GM23338 (cell line): ENCODE results near the gene SND1. TPM values are rescaled to one million over a fixed set of nuclear protein-coding genes. Genes with fewer than 3 reads are reported as not detected.

ENCODE experiments used
- ATAC-seq: fragments of 200-7000 bp; cut with Tn5 transposase; 3 replicates; pipeline ENCODE4 v1.9.1; 2020
- DNase-seq: peaks from one replicate; pipeline ENCODE4 v3.0.0-alpha.2; 2015; ENCODE audit warnings: low spot score
- H2AFZ ChIP-seq: fragments of 200-600 bp; sonication (generic); 2 replicates; pipeline ENCODE4 v1.8.0; 2016; ENCODE audit warnings: antibody characterized with exemption, mild to moderate bottlenecking, moderate library complexity
- H3F3A ChIP-seq: fragments of 200-600 bp; sonication (generic); replicated peaks from 2 replicates; pipeline ENCODE4 v1.8.0; 2017; ENCODE audit warnings: antibody characterized with exemption, mixed run types, low read depth
- H3K27ac ChIP-seq: fragments of 200-600 bp; sonication (generic); 2 replicates; pipeline ENCODE4 v1.6.1; 2016; ENCODE audit warnings: low read depth
- H3K27me3 ChIP-seq: fragments of 200-600 bp; sonication (generic); 2 replicates; pipeline ENCODE4 v1.8.0; 2016; ENCODE audit warnings: mild to moderate bottlenecking, mixed run types, moderate library complexity; ENCODE audit not compliant: insufficient read depth
- H3K36me3 ChIP-seq: fragments of 200-600 bp; sonication (generic); 2 replicates; pipeline ENCODE4 v1.8.0; 2016; ENCODE audit warnings: mild to moderate bottlenecking; ENCODE audit not compliant: insufficient read depth
- H3K4me1 ChIP-seq: fragments of 200-600 bp; sonication (generic); 2 replicates; pipeline ENCODE4 v1.8.0; 2016; ENCODE audit warnings: mild to moderate bottlenecking, moderate library complexity; ENCODE audit not compliant: insufficient read depth
- H3K4me2 ChIP-seq: fragments of 200-600 bp; sonication (generic); 2 replicates; pipeline ENCODE4 v1.7.1; 2017; ENCODE audit warnings: mixed run types
- H3K4me3 ChIP-seq: fragments of 200-600 bp; sonication (generic); 2 replicates; pipeline ENCODE4 v1.6.1; 2016; ENCODE audit warnings: mixed run types
- H3K79me2 ChIP-seq: fragments of 200-600 bp; sonication (generic); replicated peaks from 2 replicates; pipeline ENCODE4 v1.8.0; 2017; ENCODE audit warnings: mild to moderate bottlenecking; ENCODE audit not compliant: insufficient read depth
- H3K9me2 ChIP-seq: fragments of 200-600 bp; sonication (generic); 2 replicates; pipeline ENCODE4 v1.8.0; 2017; ENCODE audit not compliant: insufficient read depth
- H4K20me1 ChIP-seq: fragments of 200-600 bp; sonication (generic); replicated peaks from 2 replicates; pipeline ENCODE4 v1.8.0; 2017; ENCODE audit warnings: mild to moderate bottlenecking; ENCODE audit not compliant: insufficient read depth
- H3K27ac Mint-ChIP-seq: 2 replicates; pipeline ENCODE4 v1.8.0; 2020; ENCODE audit warnings: inconsistent platforms, mild to moderate bottlenecking, moderate library complexity, mixed read lengths
- H3K27me3 Mint-ChIP-seq: 3 replicates; pipeline ENCODE4 v1.8.0; 2022; ENCODE audit warnings: low read depth, mild to moderate bottlenecking, moderate library complexity, mixed read lengths, inconsistent platforms; ENCODE audit not compliant: insufficient read depth, poor library complexity
- H3K36me3 Mint-ChIP-seq: 3 replicates; pipeline ENCODE4 v1.8.0; 2021; ENCODE audit warnings: low read depth, mild to moderate bottlenecking, inconsistent platforms, moderate library complexity, mixed read lengths
- H3K4me1 Mint-ChIP-seq: 3 replicates; pipeline ENCODE4 v1.8.0; 2020; ENCODE audit warnings: mild to moderate bottlenecking, inconsistent platforms, mixed read lengths
- H3K4me3 Mint-ChIP-seq: 3 replicates; pipeline ENCODE4 v1.8.0; 2021; ENCODE audit warnings: moderate library complexity, mild to moderate bottlenecking, inconsistent platforms, mixed read lengths
- H3K9me3 Mint-ChIP-seq: 3 replicates; pipeline ENCODE4 v1.8.0; 2020; ENCODE audit warnings: moderate library complexity, mild to moderate bottlenecking, inconsistent platforms, mixed read lengths
- CTCF ChIP-seq, 2 experiments: fragments of 200-600 bp in 1 of 2; sonication (generic) in 1 of 2; conservative IDR thresholded peaks; 2 replicates each; pipeline versions ENCODE4 v1.5.1 to v1.6.1; 2016 to 2017; ENCODE audit warnings: antibody characterized with exemption in 2 of 2, low read depth in 2 of 2, mild to moderate bottlenecking in 2 of 2, moderate library complexity in 1 of 2
- ZNF114 ChIP-seq: fragments of 250-450 bp; sonication (Bioruptor Pico); IDR thresholded peaks from 2 replicates; pipeline ENCODE4 v1.5.0; 2020; ENCODE audit warnings: mild to moderate bottlenecking, moderate library complexity
- ZNF331 ChIP-seq: fragments of 250-450 bp; sonication (Bioruptor Pico); IDR thresholded peaks from 2 replicates; pipeline ENCODE4 v1.5.0; 2020; ENCODE audit warnings: low read depth, mild to moderate bottlenecking, moderate library complexity
- polyA plus RNA-seq: library from polyadenylated mRNA; unstranded; fragments of >200 nt; fragmentation: Nextera tagmentation; extraction: Ambion mirVana; gene quantifications from 2 replicates; pipeline ENCODE4 v1.2.1, GENCODE V29; 2016
- total RNA-seq: library from RNA; depleted of rRNA; stranded (reverse); fragments of >200 nt; shearing (Covaris generic); gene quantifications from 2 replicates; pipeline ENCODE4 v1.2.3, GENCODE V29; 2014
- TF ChIP-seq, protein P1 (sequence below): fragments of 250-450 bp; sonication (Bioruptor Pico); IDR thresholded peaks from 2 replicates; pipeline ENCODE4 v1.5.0; 2020; ENCODE audit warnings: mild to moderate bottlenecking, moderate library complexity

Gene SND1
- total and polyA plus RNA-seq, 2 experiments from 2014 or later, result 107 to 254 TPM

- peaks cover 7% of the 10 kb centered on the region; the same call in 1 of the 3 replicates for H3K36me3 Mint-ChIP-seq
- no peak overlapping the region for H3K4me3 ChIP-seq
- no peak for ATAC-seq
- H3K4me2 ChIP-seq, result no peak overlapping the region
- H3K27me3 ChIP-seq, result no peaks in the 10 kb centered on the region
- H3F3A ChIP-seq, result no peaks in the 10 kb centered on the region
- H3K36me3 ChIP-seq, result no peaks in the 10 kb centered on the region
- TF ChIP-seq ZNF114 (no peak), CTCF (conservative IDR thresholded peaks at IDR 0.05; ENCODE audit: low read depth in 2 of 2) (no peak), ZNF331 (CRISPR knock-in tag) (no peak)
- TF ChIP-seq, protein P1, sequence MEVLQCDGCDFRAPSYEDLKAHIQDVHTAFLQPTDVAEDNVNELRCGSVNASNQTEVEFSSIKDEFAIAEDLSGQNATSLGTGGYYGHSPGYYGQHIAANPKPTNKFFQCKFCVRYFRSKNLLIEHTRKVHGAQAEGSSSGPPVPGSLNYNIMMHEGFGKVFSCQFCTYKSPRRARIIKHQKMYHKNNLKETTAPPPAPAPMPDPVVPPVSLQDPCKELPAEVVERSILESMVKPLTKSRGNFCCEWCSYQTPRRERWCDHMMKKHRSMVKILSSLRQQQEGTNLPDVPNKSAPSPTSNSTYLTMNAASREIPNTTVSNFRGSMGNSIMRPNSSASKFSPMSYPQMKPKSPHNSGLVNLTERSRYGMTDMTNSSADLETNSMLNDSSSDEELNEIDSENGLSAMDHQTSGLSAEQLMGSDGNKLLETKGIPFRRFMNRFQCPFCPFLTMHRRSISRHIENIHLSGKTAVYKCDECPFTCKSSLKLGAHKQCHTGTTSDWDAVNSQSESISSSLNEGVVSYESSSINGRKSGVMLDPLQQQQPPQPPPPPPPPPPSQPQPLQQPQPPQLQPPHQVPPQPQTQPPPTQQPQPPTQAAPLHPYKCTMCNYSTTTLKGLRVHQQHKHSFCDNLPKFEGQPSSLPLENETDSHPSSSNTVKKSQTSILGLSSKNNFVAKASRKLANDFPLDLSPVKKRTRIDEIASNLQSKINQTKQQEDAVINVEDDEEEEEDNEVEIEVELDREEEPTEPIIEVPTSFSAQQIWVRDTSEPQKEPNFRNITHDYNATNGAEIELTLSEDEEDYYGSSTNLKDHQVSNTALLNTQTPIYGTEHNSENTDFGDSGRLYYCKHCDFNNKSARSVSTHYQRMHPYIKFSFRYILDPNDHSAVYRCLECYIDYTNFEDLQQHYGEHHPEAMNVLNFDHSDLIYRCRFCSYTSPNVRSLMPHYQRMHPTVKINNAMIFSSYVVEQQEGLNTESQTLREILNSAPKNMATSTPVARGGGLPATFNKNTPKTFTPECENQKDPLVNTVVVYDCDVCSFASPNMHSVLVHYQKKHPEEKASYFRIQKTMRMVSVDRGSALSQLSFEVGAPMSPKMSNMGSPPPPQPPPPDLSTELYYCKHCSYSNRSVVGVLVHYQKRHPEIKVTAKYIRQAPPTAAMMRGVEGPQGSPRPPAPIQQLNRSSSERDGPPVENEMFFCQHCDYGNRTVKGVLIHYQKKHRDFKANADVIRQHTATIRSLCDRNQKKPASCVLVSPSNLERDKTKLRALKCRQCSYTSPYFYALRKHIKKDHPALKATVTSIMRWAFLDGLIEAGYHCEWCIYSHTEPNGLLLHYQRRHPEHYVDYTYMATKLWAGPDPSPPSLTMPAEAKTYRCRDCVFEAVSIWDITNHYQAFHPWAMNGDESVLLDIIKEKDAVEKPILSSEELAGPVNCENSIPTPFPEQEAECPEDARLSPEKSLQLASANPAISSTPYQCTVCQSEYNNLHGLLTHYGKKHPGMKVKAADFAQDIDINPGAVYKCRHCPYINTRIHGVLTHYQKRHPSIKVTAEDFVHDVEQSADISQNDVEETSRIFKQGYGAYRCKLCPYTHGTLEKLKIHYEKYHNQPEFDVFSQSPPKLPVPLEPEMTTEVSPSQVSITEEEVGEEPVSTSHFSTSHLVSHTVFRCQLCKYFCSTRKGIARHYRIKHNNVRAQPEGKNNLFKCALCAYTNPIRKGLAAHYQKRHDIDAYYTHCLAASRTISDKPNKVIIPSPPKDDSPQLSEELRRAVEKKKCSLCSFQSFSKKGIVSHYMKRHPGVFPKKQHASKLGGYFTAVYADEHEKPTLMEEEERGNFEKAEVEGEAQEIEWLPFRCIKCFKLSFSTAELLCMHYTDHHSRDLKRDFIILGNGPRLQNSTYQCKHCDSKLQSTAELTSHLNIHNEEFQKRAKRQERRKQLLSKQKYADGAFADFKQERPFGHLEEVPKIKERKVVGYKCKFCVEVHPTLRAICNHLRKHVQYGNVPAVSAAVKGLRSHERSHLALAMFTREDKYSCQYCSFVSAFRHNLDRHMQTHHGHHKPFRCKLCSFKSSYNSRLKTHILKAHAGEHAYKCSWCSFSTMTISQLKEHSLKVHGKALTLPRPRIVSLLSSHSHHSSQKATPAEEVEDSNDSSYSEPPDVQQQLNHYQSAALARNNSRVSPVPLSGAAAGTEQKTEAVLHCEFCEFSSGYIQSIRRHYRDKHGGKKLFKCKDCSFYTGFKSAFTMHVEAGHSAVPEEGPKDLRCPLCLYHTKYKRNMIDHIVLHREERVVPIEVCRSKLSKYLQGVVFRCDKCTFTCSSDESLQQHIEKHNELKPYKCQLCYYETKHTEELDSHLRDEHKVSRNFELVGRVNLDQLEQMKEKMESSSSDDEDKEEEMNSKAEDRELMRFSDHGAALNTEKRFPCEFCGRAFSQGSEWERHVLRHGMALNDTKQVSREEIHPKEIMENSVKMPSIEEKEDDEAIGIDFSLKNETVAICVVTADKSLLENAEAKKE, result no peak
- no peak overlapping the region for H3K27ac Mint-ChIP-seq
- H3K27me3 Mint-ChIP-seq, result peaks cover 2% of the 10 kb centered on the region
- H4K20me1 ChIP-seq, result peaks cover 70% of the 10 kb centered on the region
- H2AFZ ChIP-seq, result no peak overlapping the region
- H3K4me1 ChIP-seq, result peaks cover 54% of the 10 kb centered on the region
- H3K9me2 ChIP-seq, result no peaks in the 10 kb centered on the region
- H3K4me3 Mint-ChIP-seq, result no peak overlapping the region
- H3K4me1 Mint-ChIP-seq, result peaks cover 68% of the 10 kb centered on the region
- no peaks in the 10 kb centered on the region for H3K9me3 Mint-ChIP-seq
- no peak for DNase-seq
- H3K27ac ChIP-seq, result no peak overlapping the region
- peaks cover 97% of the 10 kb centered on the region for H3K79me2 ChIP-seq
Measured at GRCh38 chr7:127741764-127742375, 89.9 kb downstream of the SND1 start.
